HepG2 (cell line): ENCODE results near the gene HPS6. TPM values are rescaled to one million over a fixed set of nuclear protein-coding genes. Genes with fewer than 3 reads are reported as not detected.

Experiments
- AKAP8 ChIP-seq: sonication (generic); formaldehyde crosslinking; IDR thresholded peaks from 2 replicates; pipeline ENCODE4 v1.5.1; 2020; ENCODE audit warnings: mild to moderate bottlenecking, missing genetic modification reagents
- ELF3 ChIP-seq: IDR thresholded peaks from 2 replicates; pipeline ENCODE4 v1.6.1; 2016; ENCODE audit warnings: missing genetic modification reagents, missing compliant biosample characterization
- GABPA ChIP-seq, 2 experiments: IDR thresholded peaks; 2 replicates each; pipeline ENCODE4 v1.6.1; 2011 to 2016; ENCODE audit warnings: low read depth in 2 of 2, low read length in 1 of 2, missing biosample characterization in 1 of 2, missing genetic modification characterization in 1 of 2
- HDAC1 ChIP-seq: sonication (generic); formaldehyde crosslinking; IDR thresholded peaks from 2 replicates; pipeline ENCODE4 v1.5.1; 2020; ENCODE audit warnings: mild to moderate bottlenecking, missing genetic modification reagents
- LCORL ChIP-seq, 2 experiments: fragments of 450-650 bp in 1 of 2; sonication (generic) in 1 of 2; formaldehyde crosslinking in 1 of 2; IDR thresholded peaks; 2 replicates each; pipeline versions ENCODE4 v1.5.0 to v1.6.1; 2017 to 2020; ENCODE audit warnings: antibody characterized with exemption in 1 of 2, missing genetic modification reagents in 1 of 2
- POLR2AphosphoS2 ChIP-seq: IDR thresholded peaks from 2 replicates; pipeline ENCODE4 v1.6.1; 2011; ENCODE audit warnings: low read depth, low read length, improper control_type of control experiment
- SIN3A ChIP-seq: IDR thresholded peaks from 2 replicates; pipeline ENCODE4 v1.6.1; 2011; ENCODE audit warnings: low read depth, mild to moderate bottlenecking, control low read depth, low read length, borderline replicate concordance
- SMAD1 ChIP-seq: sonication (generic); formaldehyde crosslinking; IDR thresholded peaks from 2 replicates; pipeline ENCODE4 v1.4.0; 2020; ENCODE audit warnings: missing genetic modification reagents, low read depth, mild to moderate bottlenecking, borderline replicate concordance
- ZNF136 ChIP-seq: sonication (generic); formaldehyde crosslinking; IDR thresholded peaks from 2 replicates; pipeline ENCODE4 v1.8.1; 2022; ENCODE audit warnings: low read depth, mild to moderate bottlenecking, moderate library complexity, missing genetic modification reagents
- ZNF343 ChIP-seq: sonication (generic); formaldehyde crosslinking; IDR thresholded peaks from 2 replicates; pipeline ENCODE4 v1.4.0; 2020; ENCODE audit warnings: mild to moderate bottlenecking, missing genetic modification reagents
- ZNF430 ChIP-seq: sonication (generic); formaldehyde crosslinking; IDR thresholded peaks from 2 replicates; pipeline ENCODE4 v1.9.0; 2021; ENCODE audit warnings: mild to moderate bottlenecking, missing genetic modification reagents
- ZNF484 ChIP-seq: sonication (generic); formaldehyde crosslinking; IDR thresholded peaks from 2 replicates; pipeline ENCODE4 v1.5.1; 2020; ENCODE audit warnings: mild to moderate bottlenecking, low read depth, missing genetic modification reagents, borderline replicate concordance
- ZNF616 ChIP-seq: sonication (generic); formaldehyde crosslinking; IDR thresholded peaks from 2 replicates; pipeline ENCODE4 v1.5.0; 2020; ENCODE audit warnings: low read depth, mild to moderate bottlenecking, missing genetic modification reagents
- ZNF709 ChIP-seq: sonication (generic); formaldehyde crosslinking; IDR thresholded peaks from 2 replicates; pipeline ENCODE4 v1.5.0; 2020; ENCODE audit warnings: mild to moderate bottlenecking, missing genetic modification reagents
- polyA plus RNA-seq, 8 experiments: library from polyadenylated mRNA; depleted of rRNA in 3 of 8; stranded (reverse) in 7 of 8; unstranded in 1 of 8; fragments of >200 nt; fragmentation: Illumina TruSeq in 4 of 8; extraction: Trizol in 4 of 8; gene quantifications; 2 replicates each; pipeline versions ENCODE4 v1.2.1 to v1.2.3, GENCODE V29; 2011 to 2016; ENCODE audit warnings: low read depth in 4 of 8, missing spikeins in 1 of 8, mixed read lengths in 1 of 8; ENCODE audit not compliant: insufficient read depth in 1 of 8
- total RNA-seq, 5 experiments: library from RNA; depleted of rRNA; stranded (reverse); fragments of >200 nt; fragmentation: Illumina TruSeq; extraction: Trizol; gene quantifications; 2 replicates each; pipeline ENCODE4 v1.2.3, GENCODE V29; 2016; ENCODE audit warnings: low read depth in 1 of 5
- TF ChIP-seq, protein P1 (sequence below): sonication (generic); formaldehyde crosslinking; IDR thresholded peaks from 2 replicates; pipeline ENCODE4 v1.4.0; 2020; ENCODE audit warnings: mild to moderate bottlenecking, missing genetic modification reagents
- TF ChIP-seq, protein P2 (sequence below): sonication (generic); formaldehyde crosslinking; IDR thresholded peaks from 2 replicates; pipeline ENCODE4 v1.8.1; 2023; ENCODE audit warnings: mild to moderate bottlenecking, missing genetic modification reagents
- TF ChIP-seq, protein P3 (sequence below): IDR thresholded peaks from 2 replicates; pipeline ENCODE4 v1.6.1; 2016; ENCODE audit warnings: missing compliant biosample characterization, missing genetic modification reagents, borderline replicate concordance
- TF ChIP-seq, protein P4 (sequence below): IDR thresholded peaks from 2 replicates; pipeline ENCODE4 v1.6.1; 2016; ENCODE audit warnings: mild to moderate bottlenecking, missing biosample characterization, missing genetic modification reagents

HPS6 gene
- total and polyA plus RNA-seq, 2 of the 13 experiments (the other 11 are each of a cell fraction or from before 2014, with no cell fraction given): 2.9 to 14.9 TPM

- TF ChIP-seq ZNF616 (CRISPR knock-in tag) (peak; percentile 87; the same call in 1 of the 2 replicates), ELF3 (peak; percentile 89), ZNF484 (no peak), ZNF430 (CRISPR knock-in tag) (peak; percentile 82), HDAC1 (CRISPR knock-in tag) (peak; percentile 84), SIN3A (peak; percentile 52; the same call in 1 of the 2 replicates), LCORL (IDR thresholded peaks at IDR 0.05) (no peak), LCORL (CRISPR knock-in tag; IDR thresholded peaks at IDR 0.05) (peak; percentile 33), GABPA (IDR thresholded peaks at IDR 0.05; ENCODE audit: low read depth, low read length) (peak; percentile 49), GABPA (CRISPR knock-in tag; IDR thresholded peaks at IDR 0.05; ENCODE audit: low read depth) (peak; percentile 83), ZNF709 (CRISPR knock-in tag) (peak; percentile 75), ZNF136 (CRISPR knock-in tag) (no peak), ZNF343 (CRISPR knock-in tag) (peak; percentile 91), POLR2AphosphoS2 (no peak), AKAP8 (CRISPR knock-in tag) (no peak), SMAD1 (CRISPR knock-in tag) (peak; percentile 87; the same call in 1 of the 2 replicates)
- TF ChIP-seq, protein P1, sequence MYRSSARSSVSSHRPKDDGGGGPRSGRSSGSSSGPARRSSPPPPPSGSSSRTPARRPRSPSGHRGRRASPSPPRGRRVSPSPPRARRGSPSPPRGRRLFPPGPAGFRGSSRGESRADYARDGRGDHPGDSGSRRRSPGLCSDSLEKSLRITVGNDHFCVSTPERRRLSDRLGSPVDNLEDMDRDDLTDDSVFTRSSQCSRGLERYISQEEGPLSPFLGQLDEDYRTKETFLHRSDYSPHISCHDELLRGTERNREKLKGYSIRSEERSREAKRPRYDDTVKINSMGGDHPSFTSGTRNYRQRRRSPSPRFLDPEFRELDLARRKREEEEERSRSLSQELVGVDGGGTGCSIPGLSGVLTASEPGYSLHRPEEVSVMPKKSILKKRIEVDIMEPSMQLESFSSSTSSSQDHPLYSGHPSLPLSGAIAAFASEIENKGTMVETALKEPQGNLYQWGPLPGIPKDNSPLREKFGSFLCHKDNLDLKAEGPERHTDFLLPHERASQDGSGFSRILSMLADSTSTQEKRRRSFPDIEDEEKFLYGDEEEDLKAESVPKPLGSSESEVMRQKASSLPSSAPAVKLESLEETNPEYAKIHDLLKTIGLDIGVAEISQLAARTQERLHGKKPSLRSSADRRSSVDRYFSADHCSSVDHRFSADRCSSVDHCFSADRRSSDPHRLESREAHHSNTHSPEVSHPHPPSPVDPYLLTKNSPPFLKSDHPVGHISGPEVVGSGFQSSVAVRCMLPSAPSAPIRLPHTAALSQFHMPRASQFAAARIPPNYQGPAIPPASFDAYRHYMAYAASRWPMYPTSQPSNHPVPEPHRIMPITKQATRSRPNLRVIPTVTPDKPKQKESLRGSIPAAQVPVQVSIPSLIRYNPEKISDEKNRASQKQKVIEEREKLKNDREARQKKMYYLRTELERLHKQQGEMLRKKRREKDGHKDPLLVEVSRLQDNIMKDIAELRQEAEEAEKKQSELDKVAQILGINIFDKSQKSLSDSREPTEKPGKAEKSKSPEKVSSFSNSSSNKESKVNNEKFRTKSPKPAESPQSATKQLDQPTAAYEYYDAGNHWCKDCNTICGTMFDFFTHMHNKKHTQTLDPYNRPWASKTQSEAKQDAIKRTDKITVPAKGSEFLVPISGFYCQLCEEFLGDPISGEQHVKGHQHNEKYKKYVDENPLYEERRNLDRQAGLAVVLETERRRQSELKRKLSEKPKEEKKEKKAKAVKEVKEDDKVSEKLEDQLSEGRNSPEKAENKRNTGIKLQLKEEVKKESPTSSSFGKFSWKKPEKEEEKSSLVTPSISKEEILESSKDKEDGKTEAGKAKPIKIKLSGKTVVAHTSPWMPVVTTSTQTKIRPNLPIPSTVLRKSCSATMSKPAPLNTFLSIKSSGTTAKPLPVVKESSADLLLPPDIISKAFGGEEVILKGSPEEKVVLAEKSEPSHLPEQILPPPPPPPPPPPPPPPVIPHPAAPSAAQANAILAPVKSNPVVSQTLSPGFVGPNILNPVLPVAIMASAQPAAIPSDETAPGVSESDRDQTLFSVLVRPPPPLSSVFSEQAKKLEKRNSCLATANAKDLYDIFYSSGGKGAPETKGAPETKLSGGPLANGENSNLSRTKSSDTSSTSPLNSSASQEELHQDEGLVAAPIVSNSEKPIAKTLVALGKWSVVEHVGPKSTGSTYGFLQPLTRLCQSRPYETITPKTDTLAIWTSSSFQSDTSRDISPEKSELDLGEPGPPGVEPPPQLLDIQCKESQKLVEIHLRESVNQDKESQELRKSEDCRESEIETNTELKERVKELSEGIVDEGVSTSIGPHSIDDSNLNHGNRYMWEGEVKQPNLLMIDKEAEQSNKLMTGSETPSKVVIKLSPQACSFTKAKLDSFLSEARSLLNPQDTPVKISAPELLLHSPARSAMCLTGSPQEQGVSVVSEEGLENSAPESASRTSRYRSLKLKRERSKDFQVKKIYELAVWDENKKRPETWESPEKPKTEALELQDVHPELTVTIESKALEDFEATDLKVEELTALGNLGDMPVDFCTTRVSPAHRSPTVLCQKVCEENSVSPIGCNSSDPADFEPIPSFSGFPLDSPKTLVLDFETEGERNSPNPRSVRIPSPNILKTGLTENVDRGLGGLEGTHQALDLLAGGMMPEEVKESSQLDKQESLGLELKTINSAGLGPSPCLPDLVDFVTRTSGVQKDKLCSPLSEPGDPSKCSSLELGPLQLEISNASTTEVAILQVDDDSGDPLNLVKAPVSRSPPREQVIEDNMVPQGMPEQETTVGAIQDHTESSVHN (CRISPR knock-in tag): no peak; the same call in 1 of the 2 replicates
- TF ChIP-seq, protein P2, sequence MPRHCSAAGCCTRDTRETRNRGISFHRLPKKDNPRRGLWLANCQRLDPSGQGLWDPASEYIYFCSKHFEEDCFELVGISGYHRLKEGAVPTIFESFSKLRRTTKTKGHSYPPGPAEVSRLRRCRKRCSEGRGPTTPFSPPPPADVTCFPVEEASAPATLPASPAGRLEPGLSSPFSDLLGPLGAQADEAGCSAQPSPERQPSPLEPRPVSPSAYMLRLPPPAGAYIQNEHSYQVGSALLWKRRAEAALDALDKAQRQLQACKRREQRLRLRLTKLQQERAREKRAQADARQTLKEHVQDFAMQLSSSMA (CRISPR knock-in tag): 0 out of 2 replicates have a peak, but pooled peaks have one; percentile 24
- TF ChIP-seq, protein P3, sequence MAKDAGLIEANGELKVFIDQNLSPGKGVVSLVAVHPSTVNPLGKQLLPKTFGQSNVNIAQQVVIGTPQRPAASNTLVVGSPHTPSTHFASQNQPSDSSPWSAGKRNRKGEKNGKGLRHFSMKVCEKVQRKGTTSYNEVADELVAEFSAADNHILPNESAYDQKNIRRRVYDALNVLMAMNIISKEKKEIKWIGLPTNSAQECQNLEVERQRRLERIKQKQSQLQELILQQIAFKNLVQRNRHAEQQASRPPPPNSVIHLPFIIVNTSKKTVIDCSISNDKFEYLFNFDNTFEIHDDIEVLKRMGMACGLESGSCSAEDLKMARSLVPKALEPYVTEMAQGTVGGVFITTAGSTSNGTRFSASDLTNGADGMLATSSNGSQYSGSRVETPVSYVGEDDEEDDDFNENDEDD (CRISPR knock-in tag): peak; percentile 59; the same call in 1 of the 2 replicates
- TF ChIP-seq, protein P4, sequence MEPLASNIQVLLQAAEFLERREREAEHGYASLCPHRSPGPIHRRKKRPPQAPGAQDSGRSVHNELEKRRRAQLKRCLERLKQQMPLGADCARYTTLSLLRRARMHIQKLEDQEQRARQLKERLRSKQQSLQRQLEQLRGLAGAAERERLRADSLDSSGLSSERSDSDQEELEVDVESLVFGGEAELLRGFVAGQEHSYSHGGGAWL (CRISPR knock-in tag): peak; percentile 86
Measured at GRCh38 chr10:102055647-102056419, 9.3 kb upstream of the HPS6 start, which contains the start of gene ARMH3 (continued).
